ENCODE results near the gene BAHD1. TPM values are rescaled to one million over a fixed set of nuclear protein-coding genes. Genes with fewer than 3 reads are reported as not detected.

The BAHD1 gene
- total RNA-seq, 1 donor from 2014 or later: 26.5 TPM

DNA sequence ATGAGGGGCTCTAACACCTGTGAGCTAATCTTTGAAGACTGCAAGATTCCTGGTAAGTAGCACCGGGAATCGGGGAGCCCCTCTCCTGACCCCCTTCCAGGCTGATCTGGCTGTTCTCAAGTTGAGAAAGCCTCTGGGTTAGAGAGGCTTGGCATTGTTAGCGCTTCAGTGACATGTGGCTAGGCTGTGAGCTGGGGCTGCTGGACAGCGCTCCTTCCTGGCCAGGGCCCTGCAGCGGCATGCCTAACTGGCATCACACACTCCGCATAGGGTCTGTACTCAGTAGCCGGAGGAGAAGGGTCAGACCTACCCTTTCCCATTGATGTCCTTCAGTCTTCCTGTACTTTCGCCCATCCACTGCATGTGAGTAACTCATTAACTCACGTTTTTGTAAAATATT is 27.7 kb upstream of the BAHD1 start:
- no peaks in the 10 kb centered on the region for H3K27me3 Mint-ChIP-seq (ENCODE audit: insufficient read depth)
- H3K4me1 Mint-ChIP-seq (ENCODE audit: low read depth): peaks cover 9% of the 10 kb centered on the region
- no peaks in the 10 kb centered on the region for H3K9me3 Mint-ChIP-seq
- intact Hi-C loops (cut with micrococcal nuclease): no loop called here
- no peak for DNase-seq (ENCODE audit: low spot score)
- H3K36me3 Mint-ChIP-seq (ENCODE audit: low read depth): peaks cover 34% of the 10 kb centered on the region
- H3K4me3 Mint-ChIP-seq: no peak overlapping the region
- H3K27ac Mint-ChIP-seq: no peak overlapping the region

DNA sequence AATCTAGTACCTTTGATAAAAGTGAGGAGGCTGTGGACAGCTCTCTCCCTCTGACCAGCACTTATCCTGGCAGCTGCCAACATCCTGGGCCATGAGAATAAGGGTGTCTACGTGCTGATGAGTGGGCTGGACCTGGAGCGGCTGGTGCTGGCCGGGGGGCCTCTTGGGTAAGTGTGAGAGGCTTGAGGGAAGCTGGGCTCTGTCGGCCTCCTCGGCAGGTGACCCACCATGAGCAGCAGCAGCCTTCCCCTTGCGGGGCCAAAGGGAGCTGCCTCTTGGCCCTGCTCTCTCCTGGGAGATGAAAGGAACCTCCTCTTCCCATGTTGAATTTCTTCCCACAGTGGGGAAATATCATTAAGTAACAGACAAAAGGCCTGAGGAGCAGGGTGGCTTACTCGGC is 25.9 kb upstream of the BAHD1 start:
- Mint-ChIP-seq H3K27ac (peak overlapping the region; percentile 44), H3K36me3 (ENCODE audit: low read depth) (peaks cover 34% of the 10 kb centered on the region), H3K9me3 (no peaks in the 10 kb centered on the region), H3K4me1 (ENCODE audit: low read depth) (no peaks in the 10 kb centered on the region), H3K4me3 (no peak overlapping the region), H3K27me3 (ENCODE audit: insufficient read depth) (no peaks in the 10 kb centered on the region)
- no peak for DNase-seq (ENCODE audit: low spot score)
- intact Hi-C loops (cut with micrococcal nuclease): no loop called here

DNA sequence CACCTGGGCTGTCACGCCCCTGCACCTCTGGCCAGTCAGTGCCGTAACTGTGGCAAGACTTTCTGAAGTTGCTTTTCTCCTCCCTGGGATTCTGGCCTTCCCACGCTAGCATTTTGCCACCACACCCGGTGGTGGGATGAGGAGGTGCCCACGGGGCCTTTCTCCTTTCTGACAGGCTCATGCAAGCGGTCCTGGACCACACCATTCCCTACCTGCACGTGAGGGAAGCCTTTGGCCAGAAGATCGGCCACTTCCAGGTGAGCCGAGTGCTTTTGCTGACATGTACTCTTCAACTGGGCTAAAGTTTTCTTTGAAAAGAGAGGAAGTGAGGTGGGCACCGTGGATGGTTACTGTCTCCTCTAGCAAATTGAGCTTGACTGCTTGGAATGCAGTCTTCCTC is 25.5 kb upstream of the BAHD1 start:
- DNase-seq (ENCODE audit: low spot score): no peak
- Mint-ChIP-seq H3K9me3 (no peaks in the 10 kb centered on the region), H3K27me3 (ENCODE audit: insufficient read depth) (no peaks in the 10 kb centered on the region), H3K4me1 (ENCODE audit: low read depth) (no peaks in the 10 kb centered on the region), H3K27ac (peak overlapping the region; percentile 44), H3K4me3 (no peak overlapping the region), H3K36me3 (ENCODE audit: low read depth) (peaks cover 34% of the 10 kb centered on the region)
- intact Hi-C loops (cut with micrococcal nuclease): no loop called here

DNA sequence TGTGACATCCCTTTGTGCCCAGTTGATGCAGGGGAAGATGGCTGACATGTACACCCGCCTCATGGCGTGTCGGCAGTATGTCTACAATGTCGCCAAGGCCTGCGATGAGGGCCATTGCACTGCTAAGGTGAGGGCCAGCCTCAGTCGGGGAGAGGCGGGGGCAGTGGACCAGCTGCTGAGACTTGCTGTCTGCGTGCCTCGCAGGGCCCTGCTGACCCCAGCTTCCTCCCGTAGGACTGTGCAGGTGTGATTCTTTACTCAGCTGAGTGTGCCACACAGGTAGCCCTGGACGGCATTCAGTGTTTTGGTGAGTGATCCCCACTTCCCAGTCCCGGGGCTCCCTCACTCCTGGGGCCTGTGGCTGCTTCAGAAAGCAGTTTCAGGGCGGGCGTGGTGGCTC is 24.7 kb upstream of the BAHD1 start:
- Mint-ChIP-seq H3K27me3 (ENCODE audit: insufficient read depth) (no peaks in the 10 kb centered on the region), H3K27ac (no peak overlapping the region)
- no peak for DNase-seq (ENCODE audit: low spot score)

DNA sequence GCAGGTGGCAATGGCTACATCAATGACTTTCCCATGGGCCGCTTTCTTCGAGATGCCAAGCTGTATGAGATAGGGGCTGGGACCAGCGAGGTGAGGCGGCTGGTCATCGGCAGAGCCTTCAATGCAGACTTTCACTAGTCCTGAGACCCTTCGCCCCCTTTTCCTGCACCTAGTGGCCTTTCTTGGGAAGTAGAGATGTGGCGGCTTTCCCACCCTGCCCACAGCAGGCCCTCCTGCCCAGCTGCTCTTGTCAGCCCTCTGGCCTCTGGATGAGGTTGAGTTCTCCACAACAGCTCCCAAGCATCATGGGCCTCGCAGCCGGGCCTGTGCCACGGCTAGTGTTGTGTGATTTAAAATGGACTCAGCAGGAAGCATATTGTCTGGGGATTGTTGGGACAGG is 22.6 kb upstream of the BAHD1 start:
- no peaks in the 10 kb centered on the region for H3K9me3 Mint-ChIP-seq
- no peak overlapping the region for H3K4me3 Mint-ChIP-seq
- H3K4me1 Mint-ChIP-seq (ENCODE audit: low read depth): no peaks in the 10 kb centered on the region
- DNase-seq (ENCODE audit: low spot score): no peak
- no peaks in the 10 kb centered on the region for H3K27me3 Mint-ChIP-seq (ENCODE audit: insufficient read depth)
- H3K36me3 Mint-ChIP-seq (ENCODE audit: low read depth): peaks cover 16% of the 10 kb centered on the region
- no peak overlapping the region for H3K27ac Mint-ChIP-seq
- intact Hi-C loops (cut with micrococcal nuclease): no loop called here

More for the DNA sequence above, 24.7 kb upstream of the BAHD1 start:
- intact Hi-C loops (cut with micrococcal nuclease): no loop called here
- no peak overlapping the region for H3K4me3 Mint-ChIP-seq
- peaks cover 30% of the 10 kb centered on the region for H3K36me3 Mint-ChIP-seq (ENCODE audit: low read depth)
- no peaks in the 10 kb centered on the region for H3K9me3 Mint-ChIP-seq
- H3K4me1 Mint-ChIP-seq (ENCODE audit: low read depth): no peaks in the 10 kb centered on the region

DNA sequence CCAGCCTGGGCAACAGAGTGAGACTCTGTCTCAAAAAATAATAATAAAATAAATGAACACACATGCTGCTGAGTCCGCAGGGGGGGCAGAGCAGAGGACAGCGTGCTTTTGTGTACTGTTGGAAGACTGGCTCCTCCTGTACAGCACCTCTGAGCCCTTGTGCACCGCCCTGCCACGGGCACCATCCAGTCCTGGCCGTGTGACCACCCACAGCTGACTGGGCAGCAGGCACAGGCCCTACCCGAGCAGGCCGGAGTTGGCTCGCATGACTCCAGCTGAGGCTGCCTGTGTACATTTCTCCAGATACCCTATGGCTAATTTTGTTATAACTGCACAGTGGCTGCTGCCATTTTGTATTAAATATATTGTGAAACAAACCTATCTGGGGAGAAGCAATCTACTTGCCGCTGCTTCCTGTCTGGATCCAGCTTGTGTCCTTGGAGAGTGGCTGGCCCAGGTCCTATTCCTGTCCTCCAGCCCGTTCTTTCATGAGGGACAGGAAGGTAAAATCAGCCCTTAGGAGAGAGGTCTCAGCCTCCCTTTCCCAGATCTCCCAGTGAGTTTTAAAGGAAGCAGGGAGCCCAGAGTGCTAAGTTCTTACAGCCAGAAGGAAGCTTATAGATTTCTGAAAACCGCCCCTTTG is 20.6 kb upstream of the BAHD1 start:
- intact Hi-C loops (cut with micrococcal nuclease): loop anchor here (5.0 to 10.0 kb wide), 2 partner anchors 38 to 205 kb away; partner anchors contain the start of gene KNSTRN
- H3K27ac Mint-ChIP-seq: no peak overlapping the region

DNA sequence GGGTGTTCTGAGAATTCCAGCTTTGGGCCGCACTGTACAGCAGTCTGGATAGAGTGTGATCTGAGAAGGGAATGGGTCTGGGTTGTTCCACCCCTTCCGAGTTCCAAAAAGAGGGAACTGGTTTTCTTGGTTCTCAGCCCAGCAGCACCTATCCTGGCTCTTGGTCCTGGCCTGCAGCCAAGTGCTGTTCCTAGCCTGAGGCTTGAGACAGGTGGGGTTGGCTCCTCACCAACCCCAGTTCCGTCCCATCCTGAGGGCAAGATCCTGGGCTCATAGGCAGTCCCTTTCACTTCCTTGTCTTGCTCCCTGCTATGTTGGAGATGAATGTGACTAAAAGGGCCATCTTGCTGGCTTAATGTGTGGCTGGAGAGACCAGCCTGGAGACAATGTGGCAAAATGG is 20.0 kb upstream of the BAHD1 start:
- H3K9me3 Mint-ChIP-seq: no peaks in the 10 kb centered on the region
- intact Hi-C loops (cut with micrococcal nuclease): loop anchor here (5.0 to 10.0 kb wide), 2 partner anchors 38 to 206 kb away; partner anchors contain the start of gene KNSTRN
- H3K36me3 Mint-ChIP-seq (ENCODE audit: low read depth): peaks cover 3% of the 10 kb centered on the region
- no peaks in the 10 kb centered on the region for H3K4me1 Mint-ChIP-seq (ENCODE audit: low read depth)
- DNase-seq (ENCODE audit: low spot score): no peak
- H3K27ac Mint-ChIP-seq: no peak overlapping the region
- no peaks in the 10 kb centered on the region for H3K27me3 Mint-ChIP-seq (ENCODE audit: insufficient read depth)
- no peak overlapping the region for H3K4me3 Mint-ChIP-seq

More for the DNA sequence above, 20.6 kb upstream of the BAHD1 start:
- Mint-ChIP-seq H3K9me3 (no peaks in the 10 kb centered on the region), H3K27me3 (ENCODE audit: insufficient read depth) (no peaks in the 10 kb centered on the region), H3K4me3 (no peak overlapping the region), H3K4me1 (ENCODE audit: low read depth) (no peaks in the 10 kb centered on the region), H3K36me3 (ENCODE audit: low read depth) (peaks cover 7% of the 10 kb centered on the region)
- no peak for DNase-seq (ENCODE audit: low spot score)

DNA sequence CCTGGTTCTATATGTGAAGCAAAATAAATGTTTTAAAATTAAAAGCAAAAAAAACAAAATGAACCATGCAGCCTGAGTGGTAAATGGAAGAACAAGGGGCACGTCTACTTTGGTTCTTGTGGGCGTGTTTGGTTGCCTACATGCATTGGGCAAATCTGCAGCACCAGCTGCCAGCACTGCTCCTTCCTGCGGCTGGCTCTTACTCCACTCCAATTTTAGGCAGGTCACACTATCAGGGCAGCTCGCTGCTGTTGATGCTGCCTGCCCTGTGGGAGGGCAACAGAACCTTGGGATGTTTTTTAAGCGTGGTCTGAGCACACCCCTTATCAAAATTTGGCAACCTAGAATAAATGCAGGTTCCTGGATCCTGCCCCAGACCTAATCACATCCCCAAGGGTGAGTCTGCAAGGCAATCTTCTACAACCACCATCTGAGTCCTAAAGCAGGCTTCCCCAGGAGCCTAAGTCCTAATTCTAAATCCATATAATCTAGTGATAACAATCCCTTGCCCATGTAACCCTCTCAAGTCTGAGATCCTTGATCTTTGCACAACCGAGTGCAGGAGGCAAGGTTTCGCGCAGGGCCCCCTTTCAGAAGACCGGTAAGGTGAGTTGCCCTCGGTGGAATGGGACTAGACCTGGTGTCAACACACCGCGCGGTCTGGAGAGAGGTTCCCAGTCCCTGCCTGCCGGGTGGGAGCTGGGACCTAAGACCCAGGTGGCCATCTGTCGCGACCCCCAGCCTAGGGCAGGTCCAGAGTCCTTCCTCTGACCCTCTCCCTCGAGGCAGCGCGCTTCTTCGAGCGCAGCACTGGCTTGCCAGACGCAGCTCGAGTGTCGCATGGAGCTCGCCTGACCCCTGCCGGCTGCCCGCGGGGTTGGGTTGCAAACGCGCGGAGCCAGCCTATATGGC is 19.3 kb upstream of the BAHD1 start:
- intact Hi-C loops (cut with micrococcal nuclease): loop anchor here (1.0 to 10.0 kb wide), 7 partner anchors 16 to 207 kb away; partner anchors contain the start of genes IVD and KNSTRN
- H3K4me3 Mint-ChIP-seq: no peak overlapping the region
- no peaks in the 10 kb centered on the region for H3K27me3 Mint-ChIP-seq (ENCODE audit: insufficient read depth)
- no peaks in the 10 kb centered on the region for H3K4me1 Mint-ChIP-seq (ENCODE audit: low read depth)
- peak; percentile 72 for DNase-seq (ENCODE audit: low spot score)
- H3K36me3 Mint-ChIP-seq (ENCODE audit: low read depth): peaks cover 3% of the 10 kb centered on the region
- H3K27ac Mint-ChIP-seq: no peak overlapping the region
- H3K9me3 Mint-ChIP-seq: no peaks in the 10 kb centered on the region

DNA sequence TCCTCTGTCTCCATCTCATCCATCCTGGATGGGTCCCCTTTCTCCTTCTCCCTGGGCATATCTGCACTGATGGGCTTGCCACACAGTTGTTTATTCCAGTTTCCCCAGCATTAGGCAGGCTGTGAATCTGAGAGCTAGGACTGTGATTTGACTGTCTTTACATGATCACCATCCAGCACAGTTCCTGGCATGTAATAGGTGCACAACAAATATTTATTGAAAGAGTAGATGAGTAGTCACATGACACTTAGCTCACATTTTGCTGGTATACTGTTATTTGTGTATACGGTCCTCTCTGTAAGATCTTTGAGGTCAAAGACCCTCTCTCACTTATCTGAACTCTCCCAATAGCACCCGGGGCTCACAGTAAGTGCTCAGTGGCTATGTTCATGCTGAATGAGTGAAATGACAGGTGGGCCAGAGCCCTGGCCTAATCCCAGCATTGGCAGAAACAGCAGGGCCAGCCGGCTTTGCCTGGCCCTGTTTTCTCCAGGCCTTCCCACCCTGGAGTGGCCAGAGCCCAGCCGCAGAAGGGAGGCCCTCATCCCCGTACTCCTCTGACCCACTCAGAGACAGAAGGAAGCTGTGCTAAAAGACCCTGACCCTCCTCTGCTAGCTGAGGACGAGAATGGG is 16.2 kb upstream of the BAHD1 start:
- no peak overlapping the region for H3K27ac Mint-ChIP-seq
- DNase-seq (ENCODE audit: low spot score): no peak
- peaks cover 2% of the 10 kb centered on the region for H3K27me3 Mint-ChIP-seq (ENCODE audit: insufficient read depth)
- H3K9me3 Mint-ChIP-seq: no peaks in the 10 kb centered on the region
- intact Hi-C loops (cut with micrococcal nuclease): loop anchor here (5.0 to 10.0 kb wide), 2 partner anchors 42 to 210 kb away; partner anchors contain the start of gene KNSTRN
- no peaks in the 10 kb centered on the region for H3K4me1 Mint-ChIP-seq (ENCODE audit: low read depth)
- H3K36me3 Mint-ChIP-seq (ENCODE audit: low read depth): no peaks in the 10 kb centered on the region
- H3K4me3 Mint-ChIP-seq: no peak overlapping the region

DNA sequence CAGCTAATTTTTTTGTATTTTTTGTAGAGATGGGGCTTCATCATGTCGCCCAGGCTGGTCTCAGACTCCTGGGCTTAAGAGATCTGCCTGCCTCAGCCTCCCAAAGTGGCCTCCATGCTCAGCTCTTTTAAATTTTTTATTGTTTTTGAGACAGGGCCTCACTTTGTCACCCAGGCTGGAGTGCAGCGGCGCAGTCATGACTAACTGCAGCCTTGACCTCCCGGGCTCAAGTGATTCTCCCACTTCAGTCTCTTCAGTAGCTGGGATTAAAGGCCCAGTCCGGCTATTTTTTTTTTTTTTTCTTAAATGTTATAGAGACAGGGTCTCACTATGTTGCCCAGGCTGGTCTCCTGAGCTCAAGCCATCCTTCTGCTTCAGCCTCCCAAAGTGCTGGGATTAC is 15.1 kb upstream of the BAHD1 start:
- Mint-ChIP-seq H3K36me3 (ENCODE audit: low read depth) (no peaks in the 10 kb centered on the region), H3K27me3 (ENCODE audit: insufficient read depth) (peaks cover 7% of the 10 kb centered on the region), H3K9me3 (no peaks in the 10 kb centered on the region), H3K27ac (no peak overlapping the region), H3K4me3 (no peak overlapping the region), H3K4me1 (ENCODE audit: low read depth) (no peaks in the 10 kb centered on the region)
- no peak for DNase-seq (ENCODE audit: low spot score)
- intact Hi-C loops (cut with micrococcal nuclease): loop anchor here (10.0 kb wide), 1 partner anchor 211 kb away; no protein-coding TSS in a partner anchor

DNA sequence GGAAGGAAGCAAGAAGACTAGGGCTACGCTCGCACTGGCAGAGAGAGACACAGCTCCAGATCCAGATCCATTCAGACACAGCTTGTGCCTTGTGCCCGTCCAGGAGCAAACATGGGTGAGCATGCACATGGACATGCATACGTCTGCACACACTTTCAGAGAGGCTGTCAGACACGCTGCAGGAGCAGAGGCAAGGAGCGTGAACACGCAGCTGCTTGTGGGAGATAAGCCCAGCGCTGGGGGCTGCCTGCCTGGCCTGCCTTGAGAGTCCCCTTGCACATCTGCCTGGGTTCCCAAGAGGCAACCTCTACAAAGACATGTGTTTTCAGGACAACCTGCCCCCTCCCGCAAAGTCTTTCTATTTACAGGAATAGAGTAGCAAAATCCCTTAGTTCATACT is 13.6 kb upstream of the BAHD1 start:
- intact Hi-C loops (cut with micrococcal nuclease): loop anchor here (10.0 kb wide), 1 partner anchor 212 kb away; no protein-coding TSS in a partner anchor
- H3K9me3 Mint-ChIP-seq: no peaks in the 10 kb centered on the region
- DNase-seq (ENCODE audit: low spot score): no peak
- H3K4me1 Mint-ChIP-seq (ENCODE audit: low read depth): no peaks in the 10 kb centered on the region
- peaks cover 7% of the 10 kb centered on the region for H3K27me3 Mint-ChIP-seq (ENCODE audit: insufficient read depth)
- no peak overlapping the region for H3K27ac Mint-ChIP-seq
- H3K4me3 Mint-ChIP-seq: no peak overlapping the region
- H3K36me3 Mint-ChIP-seq (ENCODE audit: low read depth): no peaks in the 10 kb centered on the region

DNA sequence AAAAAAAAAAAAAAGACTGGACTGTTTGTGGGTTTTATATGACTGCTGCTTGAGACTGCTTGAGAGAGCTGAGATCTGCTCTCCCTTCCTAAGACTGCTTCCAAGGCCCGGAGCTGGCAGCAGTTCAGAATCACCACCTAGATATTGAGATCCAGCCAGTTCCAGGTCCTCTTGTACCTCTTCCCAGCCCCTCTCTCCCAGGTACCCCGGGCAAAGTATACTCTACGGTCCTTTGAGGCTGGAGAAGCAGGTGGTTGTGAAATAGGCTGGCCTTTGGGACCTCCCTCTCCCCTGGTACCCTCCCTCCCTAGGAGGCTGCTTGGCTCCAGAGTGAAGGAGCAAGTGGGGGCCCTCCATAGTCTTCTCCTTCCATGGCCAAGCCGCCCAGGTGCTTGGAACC is 12.6 kb upstream of the BAHD1 start:
- Mint-ChIP-seq H3K9me3 (no peaks in the 10 kb centered on the region), H3K36me3 (ENCODE audit: low read depth) (no peaks in the 10 kb centered on the region), H3K27me3 (ENCODE audit: insufficient read depth) (peaks cover 8% of the 10 kb centered on the region), H3K4me1 (ENCODE audit: low read depth) (no peaks in the 10 kb centered on the region), H3K4me3 (no peak overlapping the region), H3K27ac (no peak overlapping the region)
- intact Hi-C loops (cut with micrococcal nuclease): loop anchor here (10.0 kb wide), 1 partner anchor 213 kb away; no protein-coding TSS in a partner anchor
- DNase-seq (ENCODE audit: low spot score): no peak

Measured in activated T-helper 1 cell treated with anti-CD3 and anti-CD28 coated beads, Interleukin-12 subunit alpha, Interleukin-12 subunit beta, Interleukin-2, Interleukin-4 antibody, amounts not matched to agents 30 ng/mL and 10 ng/mL and 1 ng/mL, durations not matched to agents 14 hours and 24 hours and 36 hours (primary cell).